HFF-Myc (cell line): ENCODE measurements around the gene KIFC1.

Experiments used
- DNase-seq: peaks from one replicate; pipeline ENCODE4 v3.0.0-alpha.2; 2011; ENCODE audit warnings: low read depth; ENCODE audit errors: extremely low read depth
- H3K4me3 ChIP-seq: replicated peaks from 2 replicates; pipeline ENCODE4 v1.5.1; 2011; ENCODE audit warnings: low read depth, mild to moderate bottlenecking, control low read depth, low read length
- TF ChIP-seq, protein P1 (sequence below): IDR thresholded peaks from 2 replicates; pipeline ENCODE4 v1.5.1; 2012; ENCODE audit warnings: mild to moderate bottlenecking, low read depth, low read length, control low read depth; ENCODE audit errors: missing control alignments

The KIFC1 gene

DNA sequence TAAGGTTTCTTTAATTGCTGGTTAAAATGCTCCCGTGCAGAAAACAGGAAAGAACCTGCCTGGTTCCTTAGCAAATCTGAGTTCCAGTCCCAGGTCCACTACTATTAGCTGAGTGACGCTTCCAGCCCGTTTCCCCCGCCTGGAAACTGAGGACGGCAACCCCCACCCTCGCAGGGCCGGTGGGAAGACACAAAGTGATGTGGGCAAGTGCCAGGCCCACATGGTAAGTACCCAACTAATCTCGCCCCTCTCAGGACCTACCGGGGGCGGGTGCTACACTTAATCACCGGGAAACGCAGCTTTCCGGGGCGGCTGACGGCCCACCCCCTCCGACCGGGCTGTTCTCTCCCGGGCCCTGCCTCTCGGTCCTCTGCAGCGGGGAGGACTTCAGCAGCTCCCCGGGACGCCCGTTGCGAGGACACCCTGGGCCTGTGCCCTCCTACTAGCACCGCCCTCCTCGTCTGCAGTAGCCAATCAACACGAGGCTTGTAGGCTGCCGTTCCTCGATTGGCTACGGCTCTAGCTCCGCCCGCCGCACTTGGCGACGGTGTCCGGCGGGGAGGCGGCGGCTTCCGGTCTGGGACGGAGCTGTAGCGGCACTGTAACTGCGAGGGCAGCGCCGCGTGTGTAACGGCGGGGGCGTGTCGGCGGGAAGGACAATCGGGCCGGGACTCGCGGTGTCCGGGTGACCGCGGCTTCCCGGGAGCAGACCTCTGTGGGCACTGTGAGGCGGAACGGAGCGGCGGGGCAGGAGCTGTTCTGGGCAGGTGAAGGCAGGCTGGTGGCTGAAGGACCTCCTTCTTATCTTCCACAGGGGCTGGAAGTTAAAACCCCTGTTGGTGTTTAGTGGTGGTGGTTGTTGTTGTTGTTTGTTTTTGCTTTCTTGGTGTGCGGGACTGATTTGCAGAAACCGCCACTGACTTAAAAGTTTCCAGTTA lies 62.7 kb downstream of the KIFC1 start, which contains the start of gene ZBTB9:
ZBTB9 (plus strand) TSS at position 568 of the 938 bp plus-strand sequence. CDS start 525 bp downstream, outside the sequence.
- TF ChIP-seq, protein P1, sequence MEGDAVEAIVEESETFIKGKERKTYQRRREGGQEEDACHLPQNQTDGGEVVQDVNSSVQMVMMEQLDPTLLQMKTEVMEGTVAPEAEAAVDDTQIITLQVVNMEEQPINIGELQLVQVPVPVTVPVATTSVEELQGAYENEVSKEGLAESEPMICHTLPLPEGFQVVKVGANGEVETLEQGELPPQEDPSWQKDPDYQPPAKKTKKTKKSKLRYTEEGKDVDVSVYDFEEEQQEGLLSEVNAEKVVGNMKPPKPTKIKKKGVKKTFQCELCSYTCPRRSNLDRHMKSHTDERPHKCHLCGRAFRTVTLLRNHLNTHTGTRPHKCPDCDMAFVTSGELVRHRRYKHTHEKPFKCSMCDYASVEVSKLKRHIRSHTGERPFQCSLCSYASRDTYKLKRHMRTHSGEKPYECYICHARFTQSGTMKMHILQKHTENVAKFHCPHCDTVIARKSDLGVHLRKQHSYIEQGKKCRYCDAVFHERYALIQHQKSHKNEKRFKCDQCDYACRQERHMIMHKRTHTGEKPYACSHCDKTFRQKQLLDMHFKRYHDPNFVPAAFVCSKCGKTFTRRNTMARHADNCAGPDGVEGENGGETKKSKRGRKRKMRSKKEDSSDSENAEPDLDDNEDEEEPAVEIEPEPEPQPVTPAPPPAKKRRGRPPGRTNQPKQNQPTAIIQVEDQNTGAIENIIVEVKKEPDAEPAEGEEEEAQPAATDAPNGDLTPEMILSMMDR, result no peak
- H3K4me3 ChIP-seq, result peak within 1 kb of the TSS; percentile 90
- peak; percentile 89 for DNase-seq

- TF ChIP-seq, protein P1, result no peak
- DNase-seq, result no peak
- peak overlapping the region; percentile 90 for H3K4me3 ChIP-seq
These were observed 63.4 kb downstream of the KIFC1 start for GRCh38 chr6:33455051-33455450.

DNA sequence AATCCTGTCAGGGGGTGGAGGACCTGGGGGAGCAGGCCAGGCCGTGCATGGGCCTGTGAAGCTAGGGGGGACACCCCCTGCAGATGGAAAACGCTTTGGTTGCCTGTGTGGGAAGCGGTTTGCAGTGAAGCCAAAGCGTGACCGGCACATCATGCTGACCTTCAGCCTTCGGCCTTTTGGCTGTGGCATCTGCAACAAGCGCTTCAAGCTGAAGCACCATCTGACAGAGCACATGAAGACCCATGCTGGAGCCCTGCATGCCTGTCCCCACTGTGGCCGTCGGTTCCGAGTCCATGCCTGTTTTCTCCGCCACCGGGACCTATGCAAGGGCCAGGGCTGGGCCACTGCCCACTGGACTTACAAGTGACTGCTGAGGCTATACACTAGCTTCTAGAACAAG lies 64.5 kb downstream of the KIFC1 start:
- TF ChIP-seq, protein P1, result no peak
- DNase-seq, result no peak
- H3K4me3 ChIP-seq, result no peak overlapping the region

DNA sequence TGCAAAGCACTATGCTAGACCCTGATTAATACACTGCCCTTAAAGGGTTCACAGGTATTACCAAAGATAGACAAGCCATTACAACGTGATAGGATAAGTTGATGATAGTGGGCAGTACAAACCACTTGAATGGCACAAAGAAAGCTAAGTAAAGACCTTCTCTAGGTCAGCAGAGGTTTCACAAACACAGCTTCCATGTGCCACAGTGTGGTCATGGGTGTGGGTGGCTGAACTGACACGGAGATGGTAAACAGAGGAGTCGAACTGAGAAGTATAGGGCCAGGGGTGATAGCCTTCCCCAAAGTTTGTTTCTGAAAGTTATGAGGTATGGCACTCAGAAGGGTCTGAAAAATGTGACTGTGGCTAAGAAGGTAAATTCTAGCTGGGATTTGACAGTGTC lies 67.1 kb downstream of the KIFC1 start:
- DNase-seq, result no peak
- TF ChIP-seq, protein P1, result no peak
- H3K4me3 ChIP-seq, result no peak overlapping the region

DNA sequence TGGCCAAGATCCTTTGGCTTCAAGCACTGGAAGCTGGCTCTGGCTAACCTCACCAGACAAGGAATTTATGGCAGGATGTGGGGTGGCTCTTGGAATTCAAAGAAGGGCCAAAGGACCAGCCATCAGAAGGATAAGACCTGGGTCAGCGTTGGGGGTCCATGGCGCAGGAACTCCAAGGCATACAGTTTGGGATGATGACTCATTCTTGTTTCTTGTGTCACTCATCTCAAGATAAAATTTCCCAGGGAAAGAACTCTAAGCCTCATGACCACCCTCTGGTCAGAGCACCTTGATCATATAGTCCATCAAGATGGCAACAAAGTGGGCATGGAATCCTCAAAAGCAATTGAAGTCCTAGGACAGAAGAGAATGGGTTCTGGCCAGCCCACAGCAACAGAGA lies 67.6 kb downstream of the KIFC1 start:
- DNase-seq, result no peak
- TF ChIP-seq, protein P1, result no peak
- no peak overlapping the region for H3K4me3 ChIP-seq
